GM12873 (cell line): ENCODE results near the gene CGB1.

ENCODE experiments used
- TF ChIP-seq, protein P1 (sequence below): IDR thresholded peaks from 2 replicates; pipeline ENCODE4 v1.5.1; 2012; ENCODE audit warnings: low read depth, mild to moderate bottlenecking, moderate library complexity, low read length, control low read depth; ENCODE audit not compliant: insufficient read depth; ENCODE audit errors: missing control alignments

CGB1 gene

DNA sequence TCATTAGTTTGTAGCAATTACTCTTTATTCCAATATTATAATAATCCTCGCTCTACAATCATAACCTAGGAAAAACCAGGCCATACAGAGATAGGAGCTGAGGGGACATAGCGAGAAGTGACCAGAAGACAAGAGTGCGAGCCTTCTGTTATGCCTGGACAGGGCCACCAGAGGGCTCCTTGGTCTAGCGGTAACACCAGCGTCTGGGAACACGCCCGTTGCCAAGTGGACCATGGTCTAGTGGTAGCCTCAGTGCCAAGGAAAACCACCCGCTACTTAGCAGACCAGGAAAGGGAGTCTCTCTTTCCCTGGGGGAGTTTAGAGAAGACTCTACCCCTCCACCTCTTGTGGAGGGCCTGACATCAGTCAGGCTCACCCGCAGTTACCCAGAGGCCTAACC, 38.2 kb upstream of the CGB1 start:
- TF ChIP-seq, protein P1, sequence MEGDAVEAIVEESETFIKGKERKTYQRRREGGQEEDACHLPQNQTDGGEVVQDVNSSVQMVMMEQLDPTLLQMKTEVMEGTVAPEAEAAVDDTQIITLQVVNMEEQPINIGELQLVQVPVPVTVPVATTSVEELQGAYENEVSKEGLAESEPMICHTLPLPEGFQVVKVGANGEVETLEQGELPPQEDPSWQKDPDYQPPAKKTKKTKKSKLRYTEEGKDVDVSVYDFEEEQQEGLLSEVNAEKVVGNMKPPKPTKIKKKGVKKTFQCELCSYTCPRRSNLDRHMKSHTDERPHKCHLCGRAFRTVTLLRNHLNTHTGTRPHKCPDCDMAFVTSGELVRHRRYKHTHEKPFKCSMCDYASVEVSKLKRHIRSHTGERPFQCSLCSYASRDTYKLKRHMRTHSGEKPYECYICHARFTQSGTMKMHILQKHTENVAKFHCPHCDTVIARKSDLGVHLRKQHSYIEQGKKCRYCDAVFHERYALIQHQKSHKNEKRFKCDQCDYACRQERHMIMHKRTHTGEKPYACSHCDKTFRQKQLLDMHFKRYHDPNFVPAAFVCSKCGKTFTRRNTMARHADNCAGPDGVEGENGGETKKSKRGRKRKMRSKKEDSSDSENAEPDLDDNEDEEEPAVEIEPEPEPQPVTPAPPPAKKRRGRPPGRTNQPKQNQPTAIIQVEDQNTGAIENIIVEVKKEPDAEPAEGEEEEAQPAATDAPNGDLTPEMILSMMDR, result peak; percentile 61

GRCh38 chr19:49073514-49074378, 37.1 kb upstream of the CGB1 start:
- TF ChIP-seq, protein P1, result peak; percentile 44

GRCh38 chr19:49071860-49072547, 35.3 kb upstream of the CGB1 start:
- TF ChIP-seq, protein P1, result no peak

DNA sequence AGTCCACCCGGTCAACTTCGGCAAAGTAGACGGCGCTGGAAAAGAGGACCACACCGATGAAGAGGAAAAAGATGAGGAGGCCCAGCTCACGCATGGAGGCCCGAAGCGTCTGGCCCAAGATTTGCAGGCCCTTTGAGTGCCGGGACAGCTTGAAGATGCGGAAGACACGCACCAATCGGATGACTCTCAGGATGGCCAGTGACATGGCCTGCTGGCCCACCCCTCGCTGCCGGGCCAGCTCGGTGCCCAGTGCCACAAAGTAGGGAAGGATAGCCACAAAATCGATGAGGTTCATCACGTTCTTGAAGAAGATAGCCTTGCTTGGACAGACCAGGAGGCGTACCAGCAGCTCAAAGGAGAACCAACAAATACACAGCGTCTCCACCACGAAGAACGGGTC, 33.7 kb upstream of the CGB1 start:
- TF ChIP-seq, protein P1, result no peak

DNA sequence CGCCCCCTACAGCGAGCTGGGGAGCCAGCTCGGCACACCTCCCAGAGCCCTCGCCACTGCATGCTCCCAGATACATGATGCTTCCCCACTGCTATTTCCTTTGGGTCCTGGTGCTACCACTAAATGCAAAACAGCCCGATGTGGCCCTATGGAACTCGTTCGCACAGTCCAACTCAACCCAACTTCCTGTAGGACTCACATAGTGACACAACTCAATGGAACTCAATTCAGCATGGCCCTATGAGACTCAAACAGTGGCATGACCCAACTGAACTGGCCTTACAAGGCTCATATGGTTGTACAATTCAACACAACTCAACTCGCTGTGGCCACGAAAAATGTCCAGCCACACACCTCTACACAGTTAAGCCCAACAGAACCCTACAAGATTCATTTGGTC, 32.3 kb upstream of the CGB1 start:
- TF ChIP-seq, protein P1, result no peak

DNA sequence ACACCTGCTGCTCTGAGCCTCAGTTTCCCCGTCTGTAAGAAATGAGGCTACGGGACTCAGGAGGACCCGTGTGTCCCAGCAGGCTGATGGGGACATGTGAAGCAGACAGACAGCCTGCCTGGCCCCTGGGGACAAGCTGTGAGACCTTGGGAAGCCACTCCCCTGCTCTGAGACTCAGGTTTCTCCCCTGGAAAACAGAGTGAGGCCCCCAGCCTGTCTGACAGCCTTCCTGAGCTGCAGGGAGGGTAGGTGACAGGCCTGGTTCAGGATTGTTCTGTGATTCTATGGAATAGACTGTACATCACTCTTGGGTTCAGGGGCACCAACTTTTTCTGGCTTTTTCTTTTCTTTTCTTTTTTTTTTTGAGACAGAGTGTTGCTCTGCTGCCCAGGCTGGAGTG, 30.9 kb upstream of the CGB1 start:
- TF ChIP-seq, protein P1, result no peak

- TF ChIP-seq, protein P1, result no peak
Measured at GRCh38 chr19:49065905-49066512, 29.3 kb upstream of the CGB1 start.
